ENCODE results near the gene TMC7.

DNA sequence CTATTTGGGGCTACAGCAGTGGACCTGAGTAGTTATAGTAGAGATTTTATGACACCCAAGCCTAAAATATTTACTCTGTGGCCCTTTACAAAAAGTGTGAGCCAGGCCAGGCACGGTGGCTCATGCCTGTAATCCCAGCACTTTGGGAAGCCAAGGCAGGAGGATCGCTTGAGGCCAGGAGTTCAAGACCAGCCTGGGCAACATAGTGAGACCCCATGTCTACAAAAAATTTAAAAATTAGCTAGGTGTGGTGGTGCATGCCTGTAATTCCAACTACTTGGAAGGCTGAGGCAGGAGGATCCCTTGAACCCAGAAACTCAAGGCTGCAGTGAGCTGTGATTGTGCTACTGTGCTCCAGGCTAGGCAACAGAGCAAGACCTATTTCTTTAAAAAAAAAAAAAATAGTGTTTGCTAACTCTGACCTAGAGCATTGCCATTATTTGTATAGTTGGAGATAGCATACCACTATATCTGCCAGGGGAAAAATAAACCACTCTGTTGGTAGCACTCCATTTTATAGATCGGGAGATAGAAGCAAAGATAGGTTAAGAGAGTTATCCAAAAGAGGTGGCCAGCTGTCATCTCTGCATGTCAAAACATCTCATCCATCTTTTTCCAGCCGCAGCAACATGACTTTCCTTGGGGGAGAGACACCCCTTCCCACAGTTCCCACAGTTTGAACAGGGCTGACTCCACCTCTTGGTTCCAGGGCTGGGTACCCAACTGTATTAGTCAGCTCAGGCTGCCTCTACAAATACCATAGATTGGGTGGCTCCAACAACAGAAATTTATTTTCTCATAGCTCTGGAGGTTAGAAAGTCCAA, 127.0 kb downstream of the TMC7 start:
- TF ChIP-seq EZH2phosphoT487 (IDR thresholded peaks at IDR 0.05; ENCODE audit: low read length) (no peak), CTCF (IDR thresholded peaks at IDR 0.05; ENCODE audit: low read length) (no peak), EZH2 (optimal IDR thresholded peaks at IDR 0.05; ENCODE audit: low read depth, low read length) (no peak)
